C1 segment of cervical spinal cord (tissue), 14 donors: ENCODE results near the gene EHD4.

Source experiments
- DNase-seq, 14 donors: peaks; one replicate each; lab custom pipeline; 2025; lab: John Stamatoyannopoulos, UW

The EHD4 gene

DNA sequence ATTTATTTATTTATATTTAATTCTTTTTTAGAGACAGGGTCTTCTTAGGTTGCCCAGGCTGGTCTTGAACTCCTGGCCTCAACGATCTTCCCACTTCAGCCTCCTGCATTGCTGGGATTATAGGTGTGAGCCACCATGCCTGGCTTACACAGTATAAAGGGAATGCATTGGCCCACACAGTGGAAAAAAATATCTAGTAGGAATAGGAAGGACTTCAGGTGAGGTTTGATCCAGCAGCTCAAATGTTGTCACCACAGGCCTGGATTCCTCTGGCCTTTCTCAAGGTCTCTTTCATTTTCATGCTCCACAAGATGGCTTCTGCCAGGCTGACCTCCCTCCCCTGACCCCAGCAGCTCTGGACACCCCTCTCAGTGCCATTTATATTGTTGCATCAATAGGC, 76.4 kb downstream of the EHD4 start:
- DNase-seq, result no peak

DNA sequence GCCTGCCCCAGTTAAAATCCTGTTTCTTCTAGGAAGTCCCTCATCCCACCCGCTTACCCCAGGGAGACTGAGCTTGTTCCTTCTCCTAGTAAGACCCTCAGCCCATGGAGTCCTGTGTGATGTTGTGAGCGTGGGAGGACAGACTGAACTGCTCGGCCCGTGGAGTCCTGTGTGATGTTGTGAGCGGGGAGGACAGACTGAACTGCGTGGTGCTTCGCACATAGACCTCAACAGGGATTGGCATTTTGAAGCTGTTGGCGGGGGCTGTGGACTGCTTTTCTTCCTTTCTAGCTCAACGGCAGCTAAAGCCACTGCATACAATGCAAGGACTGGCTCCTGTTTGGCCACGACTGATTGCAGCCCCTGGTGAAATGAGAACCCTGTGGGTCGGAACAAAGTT, 76.9 kb downstream of the EHD4 start:
- DNase-seq, result no peak

DNA sequence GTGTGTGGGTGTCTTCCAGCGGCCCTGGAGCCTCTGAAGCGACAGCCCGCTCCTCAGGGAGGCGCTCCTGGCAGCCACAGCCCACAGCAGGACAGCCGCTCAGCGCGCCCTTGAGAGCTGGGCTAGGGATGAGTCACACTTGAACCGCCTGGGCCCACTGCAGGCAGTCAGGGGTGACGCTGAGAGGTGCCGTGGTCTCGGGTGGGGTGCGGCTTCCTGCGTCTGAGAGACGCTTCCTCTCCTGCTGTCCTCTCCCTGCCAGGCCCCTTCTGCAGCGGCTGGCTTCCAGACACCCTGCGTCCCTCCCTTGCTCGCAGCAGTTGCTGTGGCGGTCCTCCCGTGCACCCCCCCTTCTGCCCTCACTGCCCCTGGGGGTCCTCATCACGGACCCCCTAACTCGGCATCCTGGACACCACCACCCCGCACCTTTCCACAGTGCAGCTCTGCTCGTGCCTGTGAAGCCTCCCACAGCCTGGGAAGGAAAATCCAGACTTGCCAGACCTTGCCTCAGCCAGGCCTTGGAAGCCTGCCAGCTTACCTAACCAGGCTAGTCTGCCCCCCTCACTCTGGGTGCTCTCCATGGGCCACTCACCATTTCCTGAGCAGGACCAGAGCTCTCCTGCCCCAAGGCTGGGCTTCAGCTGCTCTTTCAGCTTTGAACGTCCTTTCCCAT, 77.4 kb downstream of the EHD4 start:
- DNase-seq, result peak in 5 of 14 donors; percentile 2 to 41 (median 12)

DNA sequence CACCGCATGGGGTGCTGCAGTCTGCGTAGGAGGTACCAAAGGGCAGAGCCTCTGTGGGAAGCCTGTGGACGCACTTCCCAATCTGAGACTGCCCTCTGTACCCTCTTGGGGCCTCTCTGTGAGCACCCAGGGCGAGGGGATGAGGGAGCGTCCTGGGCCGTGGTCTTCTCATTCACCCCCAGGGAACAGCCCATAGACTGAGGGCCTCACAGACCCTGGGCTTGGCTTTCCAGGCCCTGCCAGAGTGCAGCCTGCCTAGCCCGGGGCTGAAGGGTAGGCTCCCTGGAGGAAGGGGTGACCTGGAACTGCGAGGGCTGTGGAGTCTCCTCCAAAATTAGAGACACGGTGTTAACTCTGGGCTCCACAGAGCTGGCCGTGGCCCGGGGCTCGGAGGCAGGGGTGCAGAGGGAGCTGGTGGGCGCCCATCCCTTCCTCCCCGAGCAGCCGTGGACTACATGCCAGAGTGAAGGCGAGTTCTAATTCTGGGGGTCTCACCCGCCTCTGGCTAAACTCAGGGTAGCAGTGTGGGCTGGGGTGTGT, 78.0 kb downstream of the EHD4 start:
- DNase-seq, result no peak

DNA sequence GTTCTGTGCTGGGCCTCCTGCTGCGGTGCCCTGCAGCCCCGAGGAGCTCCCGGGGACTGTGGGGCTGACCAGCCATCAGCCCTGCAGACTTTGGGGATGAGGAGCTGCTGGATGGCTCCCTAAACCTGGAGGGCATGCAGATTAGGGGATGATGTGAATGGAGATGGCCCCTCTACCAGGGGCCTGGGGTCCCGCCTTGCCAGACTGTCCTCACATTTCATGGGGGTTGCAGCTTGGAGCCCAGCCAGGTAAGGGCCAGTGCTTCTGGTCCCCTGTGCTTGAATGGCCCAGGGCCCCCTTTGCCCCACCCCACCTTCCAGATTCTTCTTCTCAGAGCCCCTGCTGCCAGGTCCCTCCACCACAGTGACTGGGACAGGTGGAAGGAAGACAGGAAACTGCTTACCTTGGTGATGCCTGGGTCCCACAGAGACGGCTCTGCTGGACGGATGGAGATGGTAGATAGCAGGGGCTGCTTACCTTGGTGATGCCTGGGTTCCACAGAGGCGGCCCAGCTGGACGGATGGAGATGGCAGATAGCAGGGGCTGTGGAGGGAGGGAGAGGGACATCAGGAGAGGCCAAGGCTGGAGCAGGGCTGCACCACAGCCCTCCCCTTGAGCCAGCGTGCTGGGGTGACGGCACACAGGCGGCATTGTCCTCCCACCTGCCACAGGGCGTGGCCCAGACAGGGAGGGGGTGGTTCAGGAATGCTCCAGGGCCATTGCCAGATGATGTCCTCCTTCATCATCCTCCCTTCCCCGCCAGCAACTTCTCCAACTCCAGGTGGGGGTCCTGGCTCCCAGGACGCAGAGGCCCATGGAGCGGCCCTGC, 78.7 kb downstream of the EHD4 start, which contains the start of gene SPTBN5:
SPTBN5 (minus strand) TSS at position 632 of the 829 bp plus-strand sequence; CDS start at position 76, 556 bp downstream.
- DNase-seq, result no peak

DNA sequence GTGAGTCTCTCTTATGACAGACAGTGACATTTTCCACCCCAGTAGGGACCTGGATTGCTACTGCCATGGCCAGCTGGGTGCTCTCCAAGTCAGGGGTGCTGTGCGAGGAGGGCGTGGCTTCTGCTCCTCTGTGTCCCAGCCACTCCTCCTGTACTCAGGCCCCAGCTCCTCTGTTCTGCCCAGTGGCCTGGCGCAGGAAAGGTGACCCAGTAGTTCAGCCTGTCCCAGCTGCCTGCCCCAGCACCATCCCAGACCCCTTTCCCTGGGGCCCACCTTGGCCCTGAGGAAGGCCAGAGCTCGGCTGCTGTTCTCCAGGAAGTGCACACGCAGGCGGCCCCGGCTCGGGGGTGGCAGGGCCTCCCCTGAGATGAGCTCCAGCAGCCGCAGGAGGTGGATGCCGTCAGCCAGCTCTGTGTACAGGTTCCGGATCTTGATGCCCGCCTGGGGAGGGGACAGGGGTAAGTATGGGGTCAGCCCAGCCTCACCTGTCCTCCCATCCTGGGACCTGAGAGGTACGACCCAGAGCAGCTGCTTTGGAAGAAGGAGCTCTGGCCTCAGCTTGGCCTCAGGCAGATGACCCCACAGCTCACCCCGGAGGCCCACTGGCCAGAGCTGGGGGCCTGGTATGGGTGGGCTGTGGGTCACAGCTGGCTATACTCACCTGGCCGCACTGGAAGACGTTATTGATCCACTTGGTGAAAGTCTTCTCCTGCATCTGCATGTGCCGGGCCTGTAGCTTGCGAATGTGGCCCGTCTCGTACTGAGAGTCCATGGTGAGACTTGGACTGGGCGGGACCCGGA, 79.5 kb downstream of the EHD4 start:
- DNase-seq, result peak in 2 of 14 donors; percentile 36 to 93

DNA sequence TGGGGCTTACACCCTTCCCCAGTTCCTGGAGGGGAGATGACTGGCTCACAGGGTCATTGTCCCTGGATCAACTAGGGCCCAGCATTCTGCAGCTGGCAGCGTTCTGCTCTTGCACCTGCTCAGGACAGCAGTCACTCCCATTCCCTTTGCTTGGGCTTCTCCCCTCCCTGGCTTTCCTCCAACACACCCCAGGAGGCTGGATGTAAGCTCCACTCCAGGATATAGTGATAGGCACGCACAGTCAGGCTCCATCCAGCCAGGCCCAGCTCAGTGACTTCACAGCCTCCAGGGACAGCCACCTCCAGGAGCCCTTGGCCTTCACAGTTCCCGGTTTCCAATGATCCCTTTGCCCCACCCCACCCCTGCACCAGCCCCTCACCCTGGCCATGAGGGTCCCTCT, 80.4 kb downstream of the EHD4 start:
- no peak for DNase-seq

DNA sequence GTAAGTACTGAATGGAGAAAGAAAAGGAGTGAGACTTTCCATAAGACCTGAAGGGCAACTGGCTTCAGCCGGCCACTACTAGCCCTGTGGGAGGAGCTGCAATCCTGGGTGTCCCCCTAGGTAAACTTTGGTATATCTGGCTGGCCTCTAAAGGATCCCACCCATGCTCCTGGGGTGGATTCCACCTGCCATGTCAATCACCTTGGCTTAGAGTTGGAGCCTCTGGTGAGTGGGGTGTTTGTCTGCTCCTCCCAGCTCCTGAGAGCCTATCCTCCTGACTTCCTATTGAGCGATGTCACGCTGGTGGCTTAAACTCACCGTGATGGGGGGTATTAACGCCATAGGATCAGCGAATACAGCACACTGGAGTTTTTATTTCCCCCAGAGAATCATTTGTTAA, 81.1 kb downstream of the EHD4 start:
- DNase-seq, result no peak

DNA sequence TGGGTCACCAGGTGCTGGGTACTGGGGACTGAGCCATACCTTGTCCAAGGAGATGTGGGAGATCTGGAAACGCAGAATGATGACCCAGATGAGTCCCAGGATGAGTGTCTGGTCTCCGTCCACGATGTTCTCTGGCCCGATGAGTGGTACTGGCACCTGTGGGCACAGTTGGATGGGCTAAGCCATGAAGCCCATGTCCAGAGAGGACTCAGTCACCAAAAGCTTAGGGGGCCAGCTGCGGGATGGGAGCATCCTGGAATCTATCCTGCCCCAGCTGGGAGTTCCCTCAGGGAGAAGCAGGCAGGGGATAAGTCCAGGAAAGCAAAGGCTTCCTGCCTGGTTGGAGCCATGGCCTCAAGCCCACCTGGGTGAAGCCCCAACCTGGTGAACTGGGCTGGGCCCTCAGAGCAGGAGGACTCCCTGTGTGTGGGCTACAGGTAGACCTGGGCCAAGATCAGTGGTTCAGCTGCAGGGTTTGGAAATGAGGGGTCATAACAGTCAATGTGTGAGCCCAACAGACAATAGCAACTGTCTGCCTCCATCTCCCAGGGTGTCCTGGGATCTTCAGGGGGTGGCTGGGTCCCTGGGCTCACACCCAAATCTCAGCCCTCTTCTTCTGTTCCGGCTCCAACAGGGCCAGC, 82.2 kb downstream of the EHD4 start:
- no peak for DNase-seq

DNA sequence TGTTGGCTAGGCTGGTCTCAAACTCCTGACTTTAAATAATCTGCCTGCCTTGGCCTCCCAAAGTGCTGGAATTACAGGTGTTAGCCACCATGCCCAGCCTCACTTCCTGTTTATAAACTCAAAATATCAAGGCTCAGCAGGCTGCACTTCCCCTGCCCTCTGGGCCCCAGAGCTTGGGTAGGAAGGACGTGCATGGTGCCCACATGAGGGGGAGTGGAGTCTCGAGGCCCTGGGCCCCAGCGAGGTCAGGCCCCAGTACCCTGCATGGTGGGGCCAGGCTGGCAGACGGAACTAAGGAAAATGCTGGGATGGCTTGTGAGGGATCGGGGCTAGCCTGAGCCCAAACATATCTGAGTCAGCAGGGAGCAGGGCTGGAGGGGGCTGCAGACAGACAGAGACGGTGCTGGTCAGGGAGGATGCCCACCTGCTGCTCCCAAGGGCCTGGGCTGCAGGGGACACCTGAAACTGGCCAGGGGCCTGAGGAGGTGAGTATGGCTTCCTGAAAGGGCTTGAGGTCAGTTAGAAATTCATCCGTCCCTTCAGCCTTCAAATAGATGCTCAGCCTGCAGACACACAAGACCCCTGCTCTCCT, 83.6 kb downstream of the EHD4 start:
- DNase-seq, result no peak

DNA sequence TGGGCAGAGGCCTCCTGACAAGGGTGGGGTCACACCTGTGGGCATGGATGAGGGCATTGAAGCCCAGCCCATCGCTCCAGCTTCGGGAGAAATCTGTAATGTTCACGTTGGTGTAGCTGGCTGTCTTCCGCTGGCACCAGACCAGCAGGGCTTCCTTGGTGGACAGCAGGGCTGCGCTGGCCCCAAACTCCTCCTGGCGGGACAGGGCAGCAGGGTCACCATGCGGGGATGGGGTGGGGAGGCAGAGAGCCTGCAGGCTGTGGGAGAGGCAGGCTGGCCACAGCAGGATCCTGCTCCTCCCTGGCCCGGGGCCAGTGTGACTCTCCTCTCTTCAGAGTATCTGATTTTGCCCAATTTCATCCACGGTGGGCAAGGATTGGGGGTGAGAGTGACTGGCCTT, 84.5 kb downstream of the EHD4 start:
- DNase-seq, result peak in 1 of 14 donors; percentile 20

DNA sequence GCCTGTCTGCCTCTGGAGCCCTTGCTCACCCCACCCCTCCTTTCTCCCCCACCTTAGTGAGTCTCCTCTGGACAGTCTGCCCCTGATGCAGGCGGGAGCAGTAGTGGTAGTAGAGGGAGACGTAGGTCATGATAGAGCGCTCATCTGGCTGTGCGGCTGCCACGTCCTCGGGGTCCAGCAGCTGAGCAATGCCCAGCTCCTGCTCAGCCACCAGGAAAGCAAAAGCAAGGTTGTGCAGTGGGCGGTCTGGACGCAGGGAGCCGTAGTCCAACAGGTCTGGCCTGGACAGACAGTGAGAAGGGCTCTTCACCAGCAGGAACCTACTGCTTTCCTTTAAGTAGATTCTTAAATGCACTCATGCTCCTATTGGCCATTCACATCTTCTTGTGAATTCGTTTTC, 85.2 kb downstream of the EHD4 start:
- no peak for DNase-seq

DNA sequence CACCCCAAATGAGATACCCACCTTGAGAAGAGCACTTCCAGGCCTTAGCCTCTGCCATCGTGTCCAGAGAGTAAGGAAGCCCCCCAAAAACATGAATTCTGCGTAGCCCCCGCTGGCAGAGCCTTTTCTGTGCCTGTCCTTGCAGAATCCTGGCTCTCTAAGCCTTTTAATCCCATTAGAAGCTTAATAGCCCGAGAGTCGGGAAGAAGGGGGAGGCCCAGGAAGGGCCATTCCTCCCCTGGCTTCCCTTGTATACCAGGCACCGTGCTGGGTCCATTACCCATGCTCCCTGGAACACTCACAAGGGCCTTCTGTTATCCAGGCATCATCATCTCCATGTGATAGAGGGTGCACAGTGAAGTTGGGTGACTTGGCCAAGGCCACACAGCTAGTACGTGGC, 85.6 kb downstream of the EHD4 start:
- no peak for DNase-seq

DNA sequence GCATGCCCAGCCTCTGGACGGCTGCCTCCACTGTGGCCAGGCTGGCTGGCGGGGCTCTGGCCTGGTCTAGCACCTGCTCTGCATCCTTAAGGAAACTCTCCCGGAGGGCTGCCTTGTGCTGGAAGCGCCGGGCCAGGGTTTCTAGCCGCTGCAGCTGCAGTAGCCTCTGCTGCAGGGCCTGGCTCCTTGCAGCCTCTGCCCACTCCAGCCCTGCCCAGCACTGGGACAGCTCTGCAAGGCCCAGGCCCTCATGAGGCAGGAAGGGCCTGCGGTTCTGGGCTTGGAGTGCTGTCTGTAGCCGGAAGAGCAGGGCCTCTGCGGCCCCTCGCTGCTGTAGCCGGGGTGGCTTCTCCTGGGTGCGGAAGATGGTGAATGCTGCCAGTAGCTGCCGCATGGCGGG, 86.5 kb downstream of the EHD4 start:
- no peak for DNase-seq

DNA sequence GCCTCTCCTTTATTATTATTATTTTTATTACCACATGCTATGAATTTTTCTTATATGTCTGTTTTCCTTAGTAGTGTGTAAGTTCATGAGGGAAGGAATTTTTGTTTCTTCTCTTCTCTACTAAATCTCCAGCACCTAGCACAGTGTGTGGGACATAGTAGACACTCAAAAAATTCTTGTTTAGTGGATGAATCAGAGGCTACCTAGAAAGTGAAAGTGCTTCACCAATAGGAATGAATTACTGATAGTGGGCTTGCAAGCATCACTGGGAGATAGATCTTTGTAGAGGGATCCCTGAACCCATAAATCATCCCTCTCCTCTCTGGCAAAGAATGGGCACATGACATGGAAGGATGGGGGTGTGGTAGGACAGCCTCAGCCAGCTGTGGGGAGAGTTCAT, 87.0 kb downstream of the EHD4 start:
- DNase-seq, result no peak

DNA sequence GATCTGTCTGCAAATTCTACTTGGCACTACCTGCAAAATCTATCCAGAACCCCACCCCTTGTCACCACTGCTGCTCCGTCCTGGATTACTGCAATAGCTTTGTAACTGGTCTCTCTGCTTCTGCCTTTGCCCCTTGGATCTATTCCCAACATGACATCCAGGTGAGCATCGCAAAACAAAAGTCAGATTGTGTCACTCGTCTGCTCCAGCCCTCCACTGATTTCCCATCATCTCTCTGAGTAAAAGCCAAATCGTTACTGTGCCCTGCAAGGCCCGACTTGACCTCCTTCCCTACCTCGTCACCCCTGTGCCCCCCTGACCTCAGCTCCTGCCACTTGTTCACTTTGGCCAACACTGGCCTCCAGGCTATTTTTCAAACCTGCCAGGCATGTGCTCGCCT, 87.9 kb downstream of the EHD4 start:
- DNase-seq, result no peak

DNA sequence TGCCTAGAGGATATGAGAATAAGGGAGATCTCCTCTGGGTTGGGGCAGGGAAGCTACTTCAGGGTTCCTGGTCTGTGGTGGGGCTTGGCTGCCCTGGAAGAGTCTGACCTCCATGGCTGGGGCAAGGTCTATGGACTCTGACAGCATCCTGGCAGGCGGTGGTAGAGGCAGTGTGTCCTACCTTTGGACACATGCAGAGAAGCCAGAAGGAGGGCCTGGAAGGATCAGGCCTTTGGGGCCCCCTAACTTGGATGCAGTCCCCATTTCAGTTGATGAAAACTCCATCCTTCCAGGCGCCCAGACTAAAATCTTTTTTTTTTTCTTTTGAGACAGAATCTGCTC, 88.9 kb downstream of the EHD4 start:
- peak in 1 of 14 donors; percentile 59 for DNase-seq

DNA sequence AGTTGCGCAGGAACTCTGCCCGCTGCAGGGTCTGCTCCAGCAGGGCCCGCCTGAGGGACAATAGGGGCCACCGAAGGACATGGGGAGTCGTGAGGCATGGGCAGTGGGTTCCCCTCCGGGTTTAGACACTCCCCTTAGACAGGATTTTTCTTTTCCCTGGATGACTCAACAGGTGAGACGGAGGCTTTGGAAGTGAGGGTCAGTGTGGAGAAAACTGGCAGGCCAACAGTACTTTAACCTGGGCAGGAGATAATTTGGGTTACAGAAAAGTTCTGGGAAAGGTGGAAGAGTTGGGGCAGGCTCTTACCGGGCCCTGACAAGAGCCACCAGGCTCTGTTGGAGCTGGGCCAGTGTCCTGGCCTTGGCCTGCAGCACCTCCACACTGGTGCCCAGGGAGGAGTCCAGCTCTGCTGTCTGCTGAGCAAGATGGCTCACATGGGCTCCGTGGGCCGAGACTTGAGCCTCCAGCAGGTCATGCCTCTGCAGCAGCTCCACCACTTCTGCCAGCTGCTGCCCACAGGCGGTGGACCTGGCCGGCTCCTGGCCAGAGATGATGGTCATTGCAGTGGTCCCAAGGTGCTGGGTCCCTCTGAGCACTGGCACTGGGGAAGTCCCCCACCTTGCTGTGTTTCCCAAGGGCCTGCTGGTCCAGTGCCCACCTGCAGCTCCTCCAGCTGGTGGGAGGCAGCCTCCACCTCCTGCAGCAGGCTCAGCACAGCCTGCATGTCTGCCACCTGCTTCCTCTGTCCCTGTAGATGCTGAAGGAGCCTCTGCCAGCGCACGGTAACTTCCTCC, 89.5 kb downstream of the EHD4 start:
- peak in 1 of 14 donors; percentile 68 for DNase-seq

DNA sequence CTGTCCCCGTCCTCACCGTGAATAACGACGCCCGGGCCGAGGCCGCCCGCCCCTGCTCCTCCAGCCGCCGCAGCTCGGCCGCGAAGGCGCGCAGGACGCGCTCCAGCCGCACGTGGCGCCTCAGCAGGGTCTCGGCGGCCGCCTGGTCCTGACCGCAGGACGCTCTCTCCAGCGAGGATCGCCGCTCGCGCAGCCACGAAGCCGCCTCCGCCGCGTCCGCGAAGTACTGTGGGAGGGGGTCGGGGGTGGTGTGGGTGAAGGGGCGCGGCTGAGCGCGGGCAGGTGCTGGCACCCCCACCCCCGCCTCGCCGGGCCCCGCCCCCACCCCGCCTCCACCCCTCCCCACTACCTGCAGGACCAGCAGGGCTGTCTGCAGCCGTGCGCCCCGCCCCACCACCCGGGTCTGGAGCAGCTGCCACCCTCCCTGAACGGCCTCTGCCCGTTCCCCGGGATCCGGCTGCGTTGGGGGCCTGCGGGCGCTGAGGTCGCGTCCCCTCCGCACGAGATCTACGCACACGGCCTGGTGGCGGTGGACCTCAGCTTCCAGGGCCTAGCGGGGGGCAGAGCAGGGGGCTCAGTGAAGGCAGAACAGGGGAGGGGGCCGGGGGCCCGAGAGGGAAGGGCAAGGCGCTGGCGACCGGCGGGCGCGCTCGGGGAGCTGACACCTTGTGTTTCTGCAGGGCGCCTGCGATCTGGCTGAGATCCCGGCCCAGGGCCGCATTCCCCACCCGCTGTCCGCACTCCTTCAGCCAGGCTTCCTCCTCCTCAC, 90.3 kb downstream of the EHD4 start:
- DNase-seq, result peak in 1 of 14 donors; percentile 68

DNA sequence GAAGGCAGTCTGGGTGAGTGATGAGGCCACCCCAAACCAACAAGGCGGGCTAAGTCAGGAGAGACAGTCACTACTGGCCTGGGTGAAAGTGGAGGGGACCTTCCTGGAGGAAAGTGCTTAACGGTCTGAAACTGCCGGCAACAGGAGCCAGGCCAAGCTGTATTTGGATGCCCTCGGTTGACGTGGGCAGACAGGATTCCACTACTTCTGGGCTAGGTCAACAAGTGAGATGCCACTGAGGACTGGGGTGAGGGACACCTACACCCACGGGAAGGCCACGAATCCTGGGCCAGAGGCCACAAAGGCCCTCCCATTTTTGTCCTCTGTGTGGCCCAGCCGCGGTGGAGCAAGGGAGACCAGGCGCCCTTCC, 90.8 kb downstream of the EHD4 start:
- DNase-seq, result peak in 1 of 14 donors; percentile 43
